ENCODE measurements around the gene HPSE2.

HPSE2 gene

DNA sequence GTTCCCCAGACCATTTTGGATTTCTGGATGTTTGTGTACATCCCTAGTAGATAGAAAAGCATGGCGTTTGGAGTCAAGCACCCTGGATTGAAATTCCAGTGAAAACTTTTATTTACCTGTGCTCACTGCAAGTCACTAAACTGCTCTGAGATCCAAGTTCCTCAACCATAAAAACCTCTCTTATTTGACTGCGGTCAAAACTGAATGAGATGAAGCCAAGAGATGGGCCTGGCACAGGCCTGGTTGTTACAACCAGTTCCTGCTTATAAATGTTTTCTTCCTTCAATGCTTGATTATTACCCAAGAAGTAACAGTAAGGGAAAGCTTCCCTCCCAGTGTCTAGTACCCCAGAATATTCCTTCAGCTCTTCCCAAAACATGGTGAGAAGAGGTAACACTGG lies 718.0 kb downstream of the HPSE2 start:
- Histone ChIP-seq H3K4me2 (ENCODE audit: low read length) (no peak overlapping the region), H3K4me3 (ENCODE audit: low read depth, low read length) (no peak overlapping the region), H3K79me2 (no peaks in the 10 kb centered on the region)

DNA sequence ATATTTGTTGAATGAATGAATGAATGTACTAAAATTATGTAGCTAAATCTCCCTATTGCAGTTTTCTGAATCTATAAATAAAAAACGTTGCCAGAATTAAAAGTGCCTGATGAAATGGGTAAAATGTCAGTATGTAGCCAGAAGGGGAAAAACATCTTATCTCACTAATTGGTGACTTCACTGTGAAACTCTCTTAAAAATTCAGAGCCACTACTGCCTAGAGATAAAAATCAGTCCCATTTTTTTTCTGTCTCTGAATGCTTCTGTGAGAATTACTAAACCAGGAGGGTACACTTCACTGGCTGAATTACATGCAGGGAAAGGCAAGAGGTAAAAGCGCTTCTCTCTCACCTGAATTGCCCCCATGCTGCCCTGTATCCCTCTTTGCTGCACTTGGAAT lies 719.3 kb downstream of the HPSE2 start:
- Histone ChIP-seq H3K4me1 (no peaks in the 10 kb centered on the region), H3K4me2 (ENCODE audit: low read length) (no peak overlapping the region), H3K79me2 (no peaks in the 10 kb centered on the region), H2AFZ (no peak overlapping the region), H3K4me3 (ENCODE audit: low read depth, low read length) (no peak overlapping the region), H3K9ac (no peak overlapping the region), H3K9me3 (ENCODE audit: control insufficient read depth, low read length) (no peaks in the 10 kb centered on the region), H3K27me3 (ENCODE audit: control insufficient read depth, insufficient read depth, low read length) (no peaks in the 10 kb centered on the region), H3K27ac (no peak overlapping the region), H3K36me3 (ENCODE audit: control insufficient read depth, insufficient read depth, low read length) (no peaks in the 10 kb centered on the region)
- TF ChIP-seq, protein P1, sequence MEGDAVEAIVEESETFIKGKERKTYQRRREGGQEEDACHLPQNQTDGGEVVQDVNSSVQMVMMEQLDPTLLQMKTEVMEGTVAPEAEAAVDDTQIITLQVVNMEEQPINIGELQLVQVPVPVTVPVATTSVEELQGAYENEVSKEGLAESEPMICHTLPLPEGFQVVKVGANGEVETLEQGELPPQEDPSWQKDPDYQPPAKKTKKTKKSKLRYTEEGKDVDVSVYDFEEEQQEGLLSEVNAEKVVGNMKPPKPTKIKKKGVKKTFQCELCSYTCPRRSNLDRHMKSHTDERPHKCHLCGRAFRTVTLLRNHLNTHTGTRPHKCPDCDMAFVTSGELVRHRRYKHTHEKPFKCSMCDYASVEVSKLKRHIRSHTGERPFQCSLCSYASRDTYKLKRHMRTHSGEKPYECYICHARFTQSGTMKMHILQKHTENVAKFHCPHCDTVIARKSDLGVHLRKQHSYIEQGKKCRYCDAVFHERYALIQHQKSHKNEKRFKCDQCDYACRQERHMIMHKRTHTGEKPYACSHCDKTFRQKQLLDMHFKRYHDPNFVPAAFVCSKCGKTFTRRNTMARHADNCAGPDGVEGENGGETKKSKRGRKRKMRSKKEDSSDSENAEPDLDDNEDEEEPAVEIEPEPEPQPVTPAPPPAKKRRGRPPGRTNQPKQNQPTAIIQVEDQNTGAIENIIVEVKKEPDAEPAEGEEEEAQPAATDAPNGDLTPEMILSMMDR (IDR thresholded peaks at IDR 0.05), result no peak

More for the DNA sequence above, 718.0 kb downstream of the HPSE2 start:
- Histone ChIP-seq H3K36me3 (ENCODE audit: control insufficient read depth, insufficient read depth, low read length) (no peaks in the 10 kb centered on the region), H3K9me3 (ENCODE audit: control insufficient read depth, low read length) (no peaks in the 10 kb centered on the region), H3K27me3 (ENCODE audit: control insufficient read depth, insufficient read depth, low read length) (no peaks in the 10 kb centered on the region), H3K4me1 (no peaks in the 10 kb centered on the region), H3K9ac (no peak overlapping the region), H2AFZ (no peak overlapping the region), H3K27ac (no peak overlapping the region)
- TF ChIP-seq, protein P1 (IDR thresholded peaks at IDR 0.05), result no peak

DNA sequence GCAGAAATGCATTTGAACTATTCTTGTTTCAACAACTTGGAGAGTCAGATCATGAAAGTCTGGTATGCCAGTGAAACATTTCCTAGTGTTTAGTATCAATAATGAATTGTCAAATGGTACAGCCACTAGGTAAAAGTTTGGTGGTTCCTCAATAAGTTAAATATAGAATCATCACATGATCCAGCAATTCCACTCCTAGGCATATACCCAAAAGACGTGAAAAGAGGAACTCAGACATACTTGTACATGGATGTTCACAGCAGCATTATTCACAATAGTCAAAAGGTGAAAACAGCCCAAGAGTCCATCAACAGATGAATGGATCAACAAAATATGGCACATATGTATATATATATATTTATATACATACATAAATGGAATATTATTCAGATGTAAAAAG lies 721.9 kb downstream of the HPSE2 start:
- no peak overlapping the region for H2AFZ ChIP-seq
- no peak overlapping the region for H3K9ac ChIP-seq
- no peaks in the 10 kb centered on the region for H3K79me2 ChIP-seq
- H3K9me3 ChIP-seq (ENCODE audit: control insufficient read depth, low read length), result no peaks in the 10 kb centered on the region
- TF ChIP-seq, protein P1 (IDR thresholded peaks at IDR 0.05), result no peak
- no peaks in the 10 kb centered on the region for H3K36me3 ChIP-seq (ENCODE audit: control insufficient read depth, insufficient read depth, low read length)
- H3K4me3 ChIP-seq (ENCODE audit: low read depth, low read length), result no peak overlapping the region
- no peaks in the 10 kb centered on the region for H3K27me3 ChIP-seq (ENCODE audit: control insufficient read depth, insufficient read depth, low read length)
- no peak overlapping the region for H3K4me2 ChIP-seq (ENCODE audit: low read length)
- no peaks in the 10 kb centered on the region for H3K4me1 ChIP-seq
- H3K27ac ChIP-seq, result no peak overlapping the region

- no peak overlapping the region for H3K27ac ChIP-seq
- no peak overlapping the region for H2AFZ ChIP-seq
- no peaks in the 10 kb centered on the region for H3K27me3 ChIP-seq (ENCODE audit: control insufficient read depth, insufficient read depth, low read length)
- TF ChIP-seq, protein P1 (IDR thresholded peaks at IDR 0.05), result no peak
- no peaks in the 10 kb centered on the region for H3K9me3 ChIP-seq (ENCODE audit: control insufficient read depth, low read length)
- H3K4me1 ChIP-seq, result no peaks in the 10 kb centered on the region
- H3K9ac ChIP-seq, result no peak overlapping the region
- H3K4me3 ChIP-seq (ENCODE audit: low read depth, low read length), result no peak overlapping the region
- no peaks in the 10 kb centered on the region for H3K79me2 ChIP-seq
- no peak overlapping the region for H3K4me2 ChIP-seq (ENCODE audit: low read length)
- H3K36me3 ChIP-seq (ENCODE audit: control insufficient read depth, insufficient read depth, low read length), result no peaks in the 10 kb centered on the region
Measured at GRCh38 chr10:98511876-98512275, 723.8 kb downstream of the HPSE2 start.

- no peaks in the 10 kb centered on the region for H3K79me2 ChIP-seq
- no peaks in the 10 kb centered on the region for H3K4me1 ChIP-seq
- no peak overlapping the region for H2AFZ ChIP-seq
- H3K4me2 ChIP-seq (ENCODE audit: low read length), result no peak overlapping the region
- H3K4me3 ChIP-seq (ENCODE audit: low read depth, low read length), result no peak overlapping the region
- H3K36me3 ChIP-seq (ENCODE audit: control insufficient read depth, insufficient read depth, low read length), result no peaks in the 10 kb centered on the region
- no peaks in the 10 kb centered on the region for H3K27me3 ChIP-seq (ENCODE audit: control insufficient read depth, insufficient read depth, low read length)
- no peak overlapping the region for H3K9ac ChIP-seq
- no peaks in the 10 kb centered on the region for H3K9me3 ChIP-seq (ENCODE audit: control insufficient read depth, low read length)
- TF ChIP-seq, protein P1 (IDR thresholded peaks at IDR 0.05), result no peak
- no peak overlapping the region for H3K27ac ChIP-seq
Measured at GRCh38 chr10:98510412-98510995, 725.1 kb downstream of the HPSE2 start.

Measured in parathyroid adenoma (tissue), 2 donors.